Activated naive CD4-positive, alpha-beta T cell treated with anti-CD3 and anti-CD28 coated beads for 36 hours (primary cell): Measurements from ENCODE around the gene BSG. TPM values are rescaled to one million over a fixed set of nuclear protein-coding genes. Genes with fewer than 3 reads are reported as not detected.

ENCODE experiments used
- CTCF ChIA-PET: fragments of 350-600 bp; sonication (Branson Sonifier 250); formaldehyde crosslinking; loops from one replicate; lab custom pipeline; 2021; ENCODE audit warnings: antibody characterized with exemption; lab: Charles Lee
- DNase-seq: peaks from one replicate; pipeline ENCODE4 v3.0.0-alpha.2; 2020
- H3K27ac Mint-ChIP-seq: one replicate; pipeline ENCODE4 v1.8.0; 2021; ENCODE audit warnings: mild to moderate bottlenecking, mixed read lengths
- H3K27me3 Mint-ChIP-seq: one replicate; pipeline ENCODE4 v1.8.0; 2021; ENCODE audit warnings: low read depth, mixed read lengths
- H3K36me3 Mint-ChIP-seq: one replicate; pipeline ENCODE4 v1.8.0; 2021; ENCODE audit warnings: low read depth, mixed read lengths
- H3K4me1 Mint-ChIP-seq: one replicate; pipeline ENCODE4 v1.8.0; 2021; ENCODE audit warnings: low read depth, mixed read lengths
- H3K4me3 Mint-ChIP-seq: one replicate; pipeline ENCODE4 v1.8.0; 2021; ENCODE audit warnings: mild to moderate bottlenecking, moderate library complexity, mixed read lengths
- H3K9me3 Mint-ChIP-seq: one replicate; pipeline ENCODE4 v1.8.0; 2021; ENCODE audit warnings: mixed read lengths
- intact Hi-C: fragments of 100-400 bp; cut with micrococcal nuclease; formaldehyde crosslinking; loops from one replicate; pipeline ENCODE4 v1.15.1; 2023
- total RNA-seq, 2 experiments: library from RNA; stranded (reverse); gene quantifications; one replicate each; pipeline ENCODE4 v1.2.3, GENCODE V29; 2021

BSG gene
- 100 to 1,000 TPM; 160 to 161 TPM for total RNA-seq

GRCh38 chr19:572140-572742 lies at the start of gene BSG:
BSG (plus strand) TSS chr19:572596; CDS start chr19:572635, 39 bp downstream.
- DNase-seq = peak; percentile 99
- H3K27ac Mint-ChIP-seq = peak within 1 kb of the TSS; percentile 98
- CTCF ChIA-PET = interaction anchor here (0.6 to 1.1 kb wide), 2 partner anchors 66 to 93 kb away, joined by 3 to 4 read pairs; no protein-coding TSS in a partner anchor
- H3K4me3 Mint-ChIP-seq = peak within 1 kb of the TSS; percentile 90
- no peaks in the 10 kb centered on the region for H3K9me3 Mint-ChIP-seq
- H3K36me3 Mint-ChIP-seq = peaks cover 3% of the 10 kb centered on the region
- peaks cover 36% of the 10 kb centered on the region for H3K4me1 Mint-ChIP-seq
- H3K27me3 Mint-ChIP-seq = no peaks in the 10 kb centered on the region
- intact Hi-C loops = loop anchor here (1.0 to 5.0 kb wide), 8 partner anchors 39 to 345 kb away; partner anchors contain the start of genes CDC34, KISS1R, POLRMT and PTBP1

- Mint-ChIP-seq H3K36me3 (no peaks in the 10 kb centered on the region), H3K4me1 (no peaks in the 10 kb centered on the region), H3K4me3 (no peak overlapping the region), H3K9me3 (no peaks in the 10 kb centered on the region), H3K27me3 (no peaks in the 10 kb centered on the region), H3K27ac (no peak overlapping the region)
- CTCF ChIA-PET = interaction anchor here (1.9 kb wide), 1 partner anchor 12 kb away, joined by 14 read pairs; no protein-coding TSS in a partner anchor
- DNase-seq = no peak
- intact Hi-C loops = no loop called here
These were observed 49.7 kb upstream of the BSG start for GRCh38 chr19:522726-523125.

DNA sequence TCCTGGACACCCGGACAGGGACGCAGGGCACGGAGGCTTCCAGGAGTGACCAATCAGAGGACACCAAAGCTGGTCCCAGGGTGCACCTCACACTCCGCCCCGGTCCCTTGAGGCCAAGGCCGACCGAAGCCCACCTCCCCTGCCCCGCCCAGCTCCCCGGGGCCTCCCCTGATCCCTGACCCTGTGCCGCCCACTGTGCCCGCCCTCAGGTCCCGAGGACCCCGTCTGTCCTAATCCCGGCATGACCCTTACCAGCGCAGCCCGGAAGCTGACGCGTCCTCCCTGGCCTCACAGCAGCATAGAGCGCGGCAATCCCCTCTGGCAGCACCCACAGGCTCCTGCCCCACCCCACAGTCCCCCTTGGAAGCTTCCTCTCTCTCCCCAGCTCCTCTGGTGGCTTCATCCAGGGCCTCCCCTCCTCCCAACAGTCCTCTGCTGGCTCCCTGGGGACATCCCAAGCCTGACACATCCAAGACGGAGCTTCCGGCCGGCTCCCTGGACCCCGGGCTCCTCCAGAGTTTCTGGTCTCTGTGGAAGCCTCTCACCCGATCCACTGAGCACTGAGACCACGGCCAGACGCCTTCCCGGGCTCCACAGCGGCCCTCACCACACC lies 48.2 kb upstream of the BSG start:
- intact Hi-C loops = no loop called here
- Mint-ChIP-seq H3K4me1 (peaks cover 3% of the 10 kb centered on the region), H3K4me3 (no peak overlapping the region), H3K9me3 (no peaks in the 10 kb centered on the region), H3K36me3 (no peaks in the 10 kb centered on the region), H3K27ac (no peak overlapping the region), H3K27me3 (peaks cover 3% of the 10 kb centered on the region)
- CTCF ChIA-PET = interaction anchor here (1.0 kb wide), 1 partner anchor 14 kb away, joined by 6 read pairs; no protein-coding TSS in a partner anchor
- no peak for DNase-seq

DNA sequence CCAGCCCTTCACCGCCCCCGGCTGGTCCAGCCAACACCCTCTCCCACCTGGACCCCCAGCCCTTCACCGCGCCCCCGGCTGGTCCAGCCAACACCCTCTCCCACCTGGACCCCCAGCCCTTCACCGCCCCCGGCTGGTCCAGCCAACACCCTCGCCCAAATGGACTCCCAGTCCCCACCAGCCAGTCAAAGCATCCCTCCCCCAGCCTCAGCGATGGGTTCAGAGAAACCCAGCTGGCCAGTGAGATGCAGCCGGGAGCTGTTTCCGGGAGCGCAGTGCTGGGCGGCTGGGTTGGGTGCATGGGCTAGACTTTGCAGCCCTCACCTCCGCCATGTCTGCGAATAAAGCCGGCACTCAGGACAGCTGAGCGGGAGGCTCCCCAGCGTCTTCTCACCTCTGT lies 47.4 kb upstream of the BSG start:
- H3K9me3 Mint-ChIP-seq = no peaks in the 10 kb centered on the region
- CTCF ChIA-PET = no interaction called here
- H3K4me3 Mint-ChIP-seq = no peak overlapping the region
- H3K36me3 Mint-ChIP-seq = no peaks in the 10 kb centered on the region
- peaks cover 3% of the 10 kb centered on the region for H3K27me3 Mint-ChIP-seq
- intact Hi-C loops = no loop called here
- DNase-seq = no peak
- peaks cover 3% of the 10 kb centered on the region for H3K4me1 Mint-ChIP-seq
- no peak overlapping the region for H3K27ac Mint-ChIP-seq

- DNase-seq = no peak
- intact Hi-C loops = no loop called here
- no peaks in the 10 kb centered on the region for H3K9me3 Mint-ChIP-seq
- no peaks in the 10 kb centered on the region for H3K36me3 Mint-ChIP-seq
- H3K27ac Mint-ChIP-seq = no peak overlapping the region
- CTCF ChIA-PET = no interaction called here
- peaks cover 9% of the 10 kb centered on the region for H3K4me1 Mint-ChIP-seq
- no peak overlapping the region for H3K4me3 Mint-ChIP-seq
- H3K27me3 Mint-ChIP-seq = peaks cover 3% of the 10 kb centered on the region
These were observed 46.5 kb upstream of the BSG start for GRCh38 chr19:525857-526419.

DNA sequence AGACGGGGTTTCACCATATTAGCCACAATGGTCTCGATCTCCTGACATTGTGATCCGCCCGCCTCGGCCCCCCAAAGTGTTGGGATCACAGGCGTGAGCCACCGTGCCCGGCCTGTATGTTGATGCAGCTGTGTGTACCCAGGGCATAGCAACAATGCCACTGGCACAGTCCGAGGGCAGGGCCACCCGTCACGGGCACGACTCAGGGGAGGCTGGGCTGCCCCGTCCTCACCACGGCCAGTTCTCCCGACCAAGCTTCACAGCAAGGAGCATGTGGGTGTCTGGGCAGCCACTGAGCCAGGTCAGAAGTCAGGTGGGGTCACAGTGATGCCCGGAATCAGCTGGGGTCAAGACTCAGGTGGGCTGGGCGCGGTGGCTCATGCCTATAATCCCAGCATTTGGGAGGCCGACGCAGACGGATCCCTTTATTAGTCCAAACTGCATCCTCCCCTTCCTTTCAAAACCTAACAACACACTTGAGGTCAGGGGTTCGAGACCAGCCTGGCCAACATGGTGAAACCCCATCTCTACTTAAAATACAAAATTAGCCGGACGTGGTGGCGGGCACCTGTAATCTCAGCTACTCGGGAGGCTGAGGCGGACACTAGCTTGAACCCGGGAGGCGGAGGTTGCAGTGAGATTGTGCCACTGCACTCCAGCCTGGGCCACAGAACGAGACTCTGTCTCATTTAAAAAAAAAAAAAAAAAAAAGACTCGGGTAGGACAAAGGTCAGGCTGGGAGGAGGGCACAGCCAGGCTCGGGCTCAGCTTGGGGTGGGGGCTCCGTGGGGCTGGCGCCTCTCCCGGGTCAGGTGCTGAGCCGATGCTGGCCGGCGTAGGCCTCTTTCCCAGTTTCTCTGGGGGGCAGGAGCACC lies 42.0 kb upstream of the BSG start:
- Mint-ChIP-seq H3K9me3 (no peaks in the 10 kb centered on the region), H3K36me3 (no peaks in the 10 kb centered on the region), H3K4me3 (peak overlapping the region; percentile 77), H3K4me1 (peaks cover 26% of the 10 kb centered on the region), H3K27me3 (peaks cover 3% of the 10 kb centered on the region), H3K27ac (peak overlapping the region; percentile 77)
- CTCF ChIA-PET = interaction anchor here (0.7 to 3.9 kb wide), 4 partner anchors 12 to 866 kb away, joined by 3 to 16 read pairs (median 5); no protein-coding TSS in a partner anchor
- no peak for DNase-seq
- intact Hi-C loops = loop anchor here (1.0 to 5.0 kb wide), 5 partner anchors 19 to 132 kb away; partner anchors contain the start of genes BSG, POLRMT, RNF126 and TPGS1

GRCh38 chr19:531009-531752 lies 41.2 kb upstream of the BSG start:
- intact Hi-C loops = loop anchor here (1.0 to 5.0 kb wide), 5 partner anchors 20 to 131 kb away; partner anchors contain the start of genes BSG, POLRMT, RNF126 and TPGS1
- Mint-ChIP-seq H3K4me3 (peak overlapping the region; percentile 77), H3K27ac (peak overlapping the region; percentile 77), H3K27me3 (peaks cover 3% of the 10 kb centered on the region), H3K36me3 (peaks cover 1% of the 10 kb centered on the region), H3K4me1 (peaks cover 26% of the 10 kb centered on the region), H3K9me3 (no peaks in the 10 kb centered on the region)
- CTCF ChIA-PET = interaction anchor here (1.1 to 3.9 kb wide), 4 partner anchors 10 to 20 kb away, joined by 3 to 32 read pairs (median 12); no protein-coding TSS in a partner anchor
- peak; percentile 82 for DNase-seq

- CTCF ChIA-PET = interaction anchor here (0.6 to 3.2 kb wide), 3 partner anchors 11 to 123 kb away, joined by 3 to 32 read pairs (median 7); no protein-coding TSS in a partner anchor
- H3K4me1 Mint-ChIP-seq = peaks cover 26% of the 10 kb centered on the region
- no peaks in the 10 kb centered on the region for H3K9me3 Mint-ChIP-seq
- no peak for DNase-seq
- peaks cover 1% of the 10 kb centered on the region for H3K36me3 Mint-ChIP-seq
- peaks cover 3% of the 10 kb centered on the region for H3K27me3 Mint-ChIP-seq
- peak within 1 kb of the TSS; percentile 85 for H3K4me3 Mint-ChIP-seq
- peak within 1 kb of the TSS; percentile 77 for H3K27ac Mint-ChIP-seq
- intact Hi-C loops = loop anchor here (1.0 to 5.0 kb wide), 5 partner anchors 21 to 130 kb away; partner anchors contain the start of genes BSG, POLRMT, RNF126 and TPGS1
These were observed 40.4 kb upstream of the BSG start, which contains the start of gene CDC34 for GRCh38 chr19:531753-532560. CDC34 (plus strand) TSS chr19:531760; CDS start chr19:531932, 172 bp downstream.

- Mint-ChIP-seq H3K27me3 (peaks cover 3% of the 10 kb centered on the region), H3K27ac (peak overlapping the region; percentile 83), H3K36me3 (peaks cover 1% of the 10 kb centered on the region), H3K4me3 (peak overlapping the region; percentile 85), H3K4me1 (peaks cover 26% of the 10 kb centered on the region), H3K9me3 (no peaks in the 10 kb centered on the region)
- CTCF ChIA-PET = interaction anchor here (0.6 to 3.2 kb wide), 4 partner anchors 11 to 237 kb away, joined by 4 to 32 read pairs (median 6); no protein-coding TSS in a partner anchor
- intact Hi-C loops = loop anchor here (1.0 to 5.0 kb wide), 2 partner anchors 11 to 130 kb away; partner anchors contain the start of gene RNF126
- peak; percentile 63 for DNase-seq
These were observed 39.6 kb upstream of the BSG start for GRCh38 chr19:532561-533363.
